Lower leg skin (tissue), 4 donors: ENCODE data around the gene CCDC81. TPM values are rescaled to one million over a fixed set of nuclear protein-coding genes. Genes with fewer than 3 reads are reported as not detected.

Source experiments
- DNase-seq, 2 donors: peaks; one replicate each; pipeline ENCODE4 v3.0.0-alpha.2; 2019; ENCODE audit warnings: low spot score in 2 of 2
- H3K4me3 ChIP-seq: fragments of 200-600 bp; sonication (generic); 2 replicates; pipeline ENCODE4 v1.5.1; 2017; ENCODE audit warnings: mild to moderate bottlenecking, low read depth; ENCODE audit not compliant: poor library complexity, severe bottlenecking
- CTCF ChIP-seq, 3 donors: fragments of 450-650 bp; IDR thresholded peaks; one replicate each; pipeline ENCODE4 v1.5.1; 2016; ENCODE audit warnings: antibody characterized with exemption in 3 of 3, mild to moderate bottlenecking in 3 of 3, moderate library complexity in 2 of 3
- POLR2A ChIP-seq, 2 donors: fragments of 450-650 bp; IDR thresholded peaks; one replicate each; pipeline ENCODE4 v1.6.1; 2016 to 2017; ENCODE audit warnings: antibody characterized with exemption in 2 of 2, mild to moderate bottlenecking in 1 of 2, moderate library complexity in 1 of 2
- WGBS, 2 donors: methylation state at CpG; one replicate each; pipeline ENCODE4 v1.1.5; 2018; 5-methylcytosine and 5-hydroxymethylcytosine counted together
- intact Hi-C: fragments of 100-400 bp; cut with DNase I; formaldehyde crosslinking; loops from one replicate; pipeline ENCODE4 v1.15.0; 2023; ENCODE audit warnings: low total_unique reads
- total RNA-seq, 4 donors: library from RNA; depleted of rRNA; stranded (reverse); fragments of >200 nt; gene quantifications; one replicate each; pipeline ENCODE4 v1.1.0, GENCODE V29; 2016

Gene CCDC81
- total RNA-seq, 4 donors from 2014 or later: 0.76 to 2.7 (median 1.6) TPM; not detected in 1

GRCh38 chr11:86370922-86371594, 3.6 kb upstream of the CCDC81 start:
- no peak for TF ChIP-seq CTCF (IDR thresholded peaks at IDR 0.05)
- intact Hi-C loops: no loop called here
- 65 to 66% methylated on average over 6 of the region's 6 CpGs for WGBS, 2 donors
- no peak for DNase-seq
- H3K4me3 ChIP-seq: no peak overlapping the region

- intact Hi-C loops: no loop called here
- WGBS, 2 donors: 97 to 100% methylated on average over 1 of the region's 1 CpG
- TF ChIP-seq CTCF (IDR thresholded peaks at IDR 0.05): no peak
- H3K4me3 ChIP-seq: no peak overlapping the region
- DNase-seq: no peak
These were observed 2.6 kb upstream of the CCDC81 start for GRCh38 chr11:86372041-86372440.

- H3K4me3 ChIP-seq: no peak overlapping the region
- no peak for DNase-seq
- intact Hi-C loops: no loop called here
- TF ChIP-seq CTCF (IDR thresholded peaks at IDR 0.05) (no peak), POLR2A (IDR thresholded peaks at IDR 0.05) (no peak)
These were observed 2.1 kb upstream of the CCDC81 start for GRCh38 chr11:86372586-86372985.

- intact Hi-C loops: no loop called here
- no peak for DNase-seq
- H3K4me3 ChIP-seq: no peak overlapping the region
- WGBS, 2 donors: 45 to 51% methylated on average over 1 of the region's 1 CpG
- no peak for TF ChIP-seq CTCF (IDR thresholded peaks at IDR 0.05)
- no peak for TF ChIP-seq POLR2A (IDR thresholded peaks at IDR 0.05)
These were observed 618 bp upstream of the CCDC81 start for GRCh38 chr11:86374069-86374468.

- DNase-seq: no peak
- TF ChIP-seq CTCF (IDR thresholded peaks at IDR 0.05): no peak
- no peak for TF ChIP-seq POLR2A (IDR thresholded peaks at IDR 0.05)
- intact Hi-C loops: no loop called here
- no peak overlapping the region for H3K4me3 ChIP-seq
These were observed 3.3 kb downstream of the CCDC81 start for GRCh38 chr11:86377972-86378371.
